NOMO-1 treated with dmso at 0.1 percent for 144 hours (cell line): Measurements from ENCODE around the gene MYORG.

Source experiments
- DNase-seq: peaks from one replicate; lab custom pipeline; 2025; ENCODE audit not compliant: unreplicated experiment; lab: John Stamatoyannopoulos, UW

MYORG gene

DNA sequence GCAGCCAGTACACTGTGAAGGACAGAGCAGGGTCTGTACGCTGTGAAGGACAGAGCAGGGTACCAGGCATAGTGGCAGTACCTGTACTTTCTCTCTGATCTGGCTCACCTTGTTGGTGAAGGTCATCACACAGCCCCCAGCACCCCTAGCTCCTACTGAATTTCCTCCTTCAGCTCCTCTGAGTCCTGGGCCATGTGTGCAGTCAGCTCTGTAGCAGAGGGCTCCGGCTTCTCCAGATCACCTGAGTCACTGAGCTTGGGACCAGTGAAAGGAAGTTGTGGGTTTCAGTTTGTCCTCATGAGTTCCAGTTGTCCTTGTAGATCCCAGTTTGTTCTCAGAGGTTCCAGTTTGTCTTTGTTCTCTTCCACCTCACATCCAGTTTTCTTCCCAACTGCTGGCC is 41.8 kb downstream of the MYORG start:
- no peak for DNase-seq

DNA sequence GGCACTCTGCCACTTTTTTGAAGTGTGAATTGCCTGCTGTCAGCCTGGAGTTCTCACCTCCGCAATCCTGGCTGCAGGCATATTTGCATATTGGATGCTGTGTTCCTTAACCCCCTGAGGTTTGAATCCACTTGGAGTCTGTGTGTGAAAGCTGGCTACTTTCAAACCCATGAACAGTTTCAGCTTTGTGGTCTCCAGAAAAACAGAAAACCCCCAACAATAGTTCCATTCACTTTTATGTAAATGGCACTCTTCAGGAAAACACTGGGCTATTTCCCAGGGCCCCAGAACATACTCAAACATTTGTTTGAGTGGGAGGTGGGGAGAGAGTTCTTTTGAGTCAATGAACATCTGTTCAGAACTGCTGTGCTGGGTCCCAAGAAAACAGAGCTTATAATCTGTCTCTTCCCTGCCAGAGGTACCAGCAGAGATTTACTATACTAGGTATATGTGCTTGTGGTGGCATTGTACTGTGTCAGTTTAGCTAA is 42.3 kb downstream of the MYORG start:
- no peak for DNase-seq

DNA sequence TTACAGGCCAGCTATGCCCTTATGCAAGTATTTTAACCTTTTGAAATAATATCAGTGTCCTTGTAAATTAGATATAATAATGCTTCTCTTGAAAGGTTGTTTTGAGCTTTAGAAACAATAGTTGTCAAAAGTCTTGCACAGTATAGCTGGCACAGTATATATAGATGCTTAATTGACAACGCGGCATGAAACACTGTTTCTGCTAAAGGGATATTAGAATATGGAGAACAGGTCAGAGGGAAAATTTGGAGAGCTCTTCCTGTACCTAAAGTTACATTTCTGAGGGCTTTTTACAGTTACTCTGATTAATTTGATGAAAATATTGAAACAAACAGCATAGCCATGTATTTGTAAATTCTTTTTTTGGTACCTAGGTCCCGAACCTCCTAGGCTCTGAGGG is 42.9 kb downstream of the MYORG start:
- DNase-seq = no peak

DNA sequence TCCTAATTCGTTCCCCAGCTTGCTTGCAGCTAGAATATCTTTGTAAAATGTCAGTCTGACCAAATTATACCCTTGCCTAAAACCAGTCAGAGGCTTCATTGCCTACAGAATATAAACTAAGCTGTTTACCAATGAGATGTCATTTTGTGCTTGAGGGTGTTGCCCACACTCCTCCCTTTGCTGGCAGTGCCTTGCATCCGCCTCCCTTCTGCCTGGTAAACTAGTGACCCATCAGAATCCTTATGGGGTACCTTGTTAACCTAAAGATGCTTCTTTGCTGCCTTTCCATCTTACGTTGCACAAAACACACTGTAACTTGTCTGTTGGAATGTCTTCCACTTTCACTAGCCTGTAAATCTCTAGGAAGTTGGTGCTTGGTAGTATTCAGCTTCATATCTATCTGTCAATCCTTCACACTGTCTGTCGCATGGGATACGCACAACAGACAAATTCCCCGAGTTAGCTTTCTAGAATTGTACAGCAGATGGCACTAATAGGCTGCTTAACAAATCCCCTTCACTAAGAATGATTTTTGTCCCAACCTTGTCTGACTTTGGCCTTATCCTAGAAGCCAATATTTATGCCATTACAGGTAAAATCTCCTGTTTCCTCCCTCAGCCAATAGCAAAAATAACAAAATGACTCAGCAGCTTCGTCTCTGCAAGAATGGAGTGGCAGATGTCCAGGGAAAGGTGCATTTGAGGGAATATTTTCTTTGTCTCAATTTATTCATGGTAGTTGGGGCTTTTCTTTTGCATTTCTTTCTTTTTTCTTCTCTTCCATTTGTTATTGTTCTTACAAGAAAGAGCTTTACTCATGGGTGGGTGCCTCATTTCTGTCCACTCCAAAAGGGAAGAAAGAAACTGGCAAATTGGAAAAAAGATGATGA is 44.4 kb downstream of the MYORG start:
- DNase-seq = no peak

DNA sequence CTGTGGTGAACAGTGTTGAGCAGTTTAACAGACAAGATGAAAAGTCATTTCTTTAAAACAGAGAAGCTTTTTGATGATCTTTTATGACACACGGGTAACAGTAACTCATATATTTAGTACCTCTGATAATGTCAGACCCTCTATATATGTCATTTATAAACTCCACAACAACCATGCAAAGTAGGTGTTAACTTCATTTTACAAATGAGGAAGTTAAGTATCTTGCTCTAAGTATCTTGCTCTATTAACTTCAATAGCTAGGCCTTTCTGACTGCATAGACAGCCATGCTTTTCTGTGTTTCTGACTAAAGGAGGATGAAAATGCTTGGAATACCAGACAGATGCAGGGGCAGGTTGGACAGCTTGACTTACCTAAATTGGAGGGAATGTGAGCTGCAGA is 45.5 kb downstream of the MYORG start:
- DNase-seq = no peak

DNA sequence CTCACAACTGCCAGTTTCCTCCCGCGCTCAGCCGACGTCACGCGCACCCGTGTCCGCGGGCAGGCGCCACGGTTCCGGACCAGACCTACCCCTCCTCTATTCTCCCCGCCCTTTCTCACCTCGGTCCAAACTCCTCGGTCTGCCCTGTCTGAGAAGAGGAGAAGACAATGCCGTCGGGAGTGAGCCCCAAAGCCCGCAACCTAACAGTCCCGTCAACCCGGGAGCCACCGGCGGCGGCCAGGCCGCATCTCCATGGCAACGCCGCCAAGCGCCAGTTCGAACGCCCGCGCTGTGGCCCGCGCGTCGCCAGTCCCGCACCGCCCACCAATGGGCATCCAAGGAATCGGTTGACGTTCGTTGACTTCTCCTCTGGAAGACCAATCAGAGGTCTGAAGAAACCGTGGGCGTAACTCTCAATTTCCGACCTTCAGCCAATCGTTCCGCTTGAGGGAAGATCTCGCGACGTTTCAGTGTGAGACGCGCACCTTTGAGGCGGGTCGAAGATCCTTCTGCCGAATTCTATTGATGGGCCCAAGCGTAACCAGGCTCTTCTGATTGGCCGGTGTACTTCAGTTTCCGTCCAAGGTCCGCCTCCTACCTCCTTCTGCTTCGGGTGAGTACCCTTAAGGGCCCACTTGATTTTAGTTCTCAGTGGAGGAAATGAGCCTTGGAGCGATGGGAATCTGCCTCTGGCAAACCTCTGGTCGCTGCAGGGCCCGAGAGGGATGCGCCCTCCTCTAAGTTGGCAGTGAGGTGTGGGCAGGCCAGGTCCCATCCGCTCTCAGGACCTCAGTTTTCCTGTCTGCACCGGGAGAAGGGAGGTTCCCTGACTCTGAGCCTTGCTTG is 47.5 kb downstream of the MYORG start, which contains the start of the genes KIF24 and NUDT2:
Gene KIF24 (minus strand): TSS at position 282 of the 846 bp plus-strand sequence. CDS start 17,922 bp downstream, outside the sequence.
Gene NUDT2 (plus strand): TSS at position 583 of the 846 bp plus-strand sequence. CDS start 9,471 bp downstream, outside the sequence.
- DNase-seq = peak; percentile 100

DNA sequence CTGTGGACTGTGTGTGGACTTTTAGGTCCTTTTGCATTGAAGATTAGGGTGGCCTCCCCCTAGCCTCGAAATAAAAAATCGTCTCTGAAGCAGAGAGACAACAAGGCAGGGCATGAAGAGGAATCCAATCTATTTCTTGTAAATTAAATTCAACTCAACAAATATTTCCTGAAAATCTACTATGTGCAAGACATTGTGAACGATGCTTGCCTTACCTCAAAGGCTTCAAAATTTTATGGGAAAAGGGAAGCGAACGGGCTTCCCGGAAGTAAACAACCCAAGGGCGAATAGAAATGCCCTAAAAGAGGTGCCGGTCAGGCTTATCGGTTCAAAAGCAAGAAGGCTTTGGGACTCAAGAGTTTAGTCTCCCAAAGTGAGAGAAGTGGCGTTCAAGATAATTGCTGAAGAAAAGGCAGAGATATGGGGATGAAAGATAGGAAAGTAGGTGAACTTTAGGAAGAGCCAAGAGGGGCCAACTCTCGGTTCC is 48.2 kb downstream of the MYORG start:
- DNase-seq = peak; percentile 81

DNA sequence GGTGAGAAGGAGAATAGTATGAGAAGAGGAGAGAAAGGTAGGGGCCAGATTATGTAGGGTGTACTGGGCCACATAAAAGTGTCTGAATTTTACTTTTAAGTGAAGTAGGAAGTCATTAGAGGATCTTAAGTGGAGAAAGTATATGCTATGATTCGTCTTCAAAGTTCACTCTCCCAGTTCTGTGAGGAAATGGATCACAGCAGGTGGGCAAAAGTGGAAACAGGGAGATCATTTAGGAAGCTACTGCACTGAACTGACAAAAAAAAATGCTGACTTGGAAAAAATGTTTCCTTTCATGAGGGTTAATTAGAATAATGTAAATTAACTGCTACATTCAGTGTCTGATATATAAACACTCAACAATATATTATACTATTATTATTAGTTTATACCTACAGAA is 50.0 kb downstream of the MYORG start:
- DNase-seq = no peak

DNA sequence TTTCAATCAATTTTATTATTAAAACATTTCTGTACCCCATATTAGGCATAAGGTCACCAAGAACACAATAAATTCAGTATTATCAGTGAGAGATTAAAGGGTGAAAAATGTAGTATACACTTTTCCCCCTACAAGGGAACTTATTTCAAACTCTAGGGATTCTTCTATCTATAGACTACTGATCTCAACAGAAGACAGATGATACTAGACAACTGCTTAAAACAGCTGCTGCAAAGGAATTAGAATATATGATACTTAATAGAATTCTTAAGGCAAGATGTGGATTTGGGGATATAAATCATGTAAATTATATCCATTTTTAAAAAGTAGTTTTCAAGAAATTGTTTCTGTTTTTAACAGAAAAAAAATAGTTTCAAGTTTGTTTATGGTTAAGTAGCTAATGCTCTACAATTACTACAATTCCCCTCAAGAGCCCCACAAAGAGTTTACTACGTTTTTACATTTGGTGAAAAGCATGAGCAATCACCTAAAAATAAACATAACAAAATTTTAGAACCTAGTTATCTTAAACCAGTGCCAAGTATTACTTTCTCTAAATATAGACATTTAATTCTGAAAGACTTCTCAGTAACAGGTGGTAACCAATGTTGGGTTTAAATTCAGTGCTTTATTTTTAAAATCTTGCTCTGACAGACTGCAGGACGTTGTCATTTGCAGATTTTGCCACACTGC is 53.7 kb downstream of the MYORG start:
- no peak for DNase-seq

DNA sequence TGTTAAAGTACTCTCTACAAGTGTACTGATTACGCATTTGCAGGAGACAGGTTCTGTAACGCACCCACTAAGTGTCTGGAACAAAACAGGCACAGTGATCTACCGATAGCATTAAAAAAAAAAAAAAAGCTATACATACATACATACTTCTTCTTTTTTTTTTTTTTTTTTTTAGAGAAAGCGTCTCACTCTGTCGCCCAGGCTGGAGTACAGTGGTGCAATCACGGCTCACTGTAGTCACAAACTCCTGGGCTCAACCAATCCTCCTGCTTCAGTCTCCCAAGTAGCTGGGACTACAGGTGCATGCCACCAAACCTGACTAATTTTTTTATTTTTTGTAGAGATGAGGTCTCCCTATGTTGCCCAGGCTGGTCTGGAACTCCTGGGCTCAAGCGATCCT is 55.2 kb downstream of the MYORG start:
- DNase-seq = no peak

DNA sequence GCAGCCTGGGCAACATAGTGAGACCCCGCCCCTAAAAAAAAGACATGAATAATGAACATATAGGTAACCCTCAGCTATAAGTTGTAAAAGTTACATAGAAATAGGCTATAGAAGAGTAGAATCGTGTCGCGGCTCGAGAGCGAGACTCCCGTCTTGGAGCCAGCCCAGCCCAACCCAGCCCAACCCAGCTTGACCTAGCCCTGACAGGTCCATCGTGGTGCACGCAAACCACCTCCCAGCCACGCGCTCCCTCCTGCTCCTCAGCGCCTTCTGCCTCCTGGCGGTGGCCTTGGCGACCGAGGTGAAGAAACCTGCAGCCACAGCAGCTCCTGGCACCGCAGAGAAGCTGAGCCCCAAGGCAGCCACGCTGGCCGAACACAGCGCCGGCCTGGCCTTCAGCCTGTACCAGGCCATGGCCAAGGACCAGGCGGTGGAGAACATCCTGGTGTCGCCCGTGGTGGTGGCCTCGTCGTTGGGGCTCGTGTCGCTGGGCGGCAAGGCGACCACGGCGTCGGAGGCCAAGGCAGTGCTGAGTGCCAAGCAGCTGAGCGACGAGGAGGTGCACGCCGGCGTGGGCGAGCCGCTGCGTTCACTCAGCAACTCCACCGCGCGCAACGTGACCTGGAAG is 58.4 kb downstream of the MYORG start:
- no peak for DNase-seq

DNA sequence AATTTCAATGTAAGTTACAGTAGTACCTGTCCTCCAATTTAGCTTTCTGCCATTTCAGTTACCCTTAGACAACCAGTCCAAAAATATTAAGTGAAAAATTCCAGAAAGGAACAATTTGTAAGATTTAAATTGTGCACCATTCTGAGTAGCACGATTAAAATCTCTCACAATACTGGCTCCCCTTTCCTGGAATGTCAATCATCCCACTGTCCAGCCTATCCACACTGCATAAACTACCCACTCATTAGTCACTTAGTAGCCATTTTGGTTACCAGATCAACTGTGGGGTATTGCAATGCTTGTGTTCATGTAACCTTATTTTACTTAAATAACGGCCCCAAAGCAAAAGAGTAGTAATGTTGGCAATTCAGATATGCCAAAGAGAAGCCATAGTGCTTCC is 59.3 kb downstream of the MYORG start:
- no peak for DNase-seq
